Tibial nerve (tissue), 4 donors: ENCODE measurements around the gene ATP5ME.

Experiments
- CTCF ChIP-seq, 5 experiments: fragments of 200-600 bp in 3 of 5; fragments of 450-650 bp in 2 of 5; sonication (generic) in 3 of 5; IDR thresholded peaks; one replicate each; pipeline ENCODE4 v1.5.1; 2016 to 2019; ENCODE audit warnings: antibody characterized with exemption in 5 of 5, mild to moderate bottlenecking in 3 of 5, moderate library complexity in 2 of 5
- EP300 ChIP-seq, 2 donors: sonication (generic); formaldehyde crosslinking; IDR thresholded peaks; one replicate each; pipeline ENCODE4 v1.6.1; 2017; ENCODE audit warnings: antibody characterized with exemption in 2 of 2, mild to moderate bottlenecking in 1 of 2
- POLR2A ChIP-seq, 2 donors: fragments of 450-650 bp; IDR thresholded peaks; one replicate each; pipeline ENCODE4 v1.6.1; 2017; ENCODE audit warnings: antibody characterized with exemption in 2 of 2, mild to moderate bottlenecking in 2 of 2, moderate library complexity in 2 of 2

GRCh38 chr4:721261-722168, 47.4 kb upstream of the ATP5ME start:
- TF ChIP-seq CTCF (IDR thresholded peaks at IDR 0.05) (no peak), EP300 (IDR thresholded peaks at IDR 0.05) (peak in 1 of 2 donors; percentile 13), POLR2A (IDR thresholded peaks at IDR 0.05) (no peak)
